Kidney tubule cell (primary cell): ENCODE data around the gene TNFAIP6.
"Not testable (repeated sequence)": the region's sequence is repeated elsewhere in the genome, so short reads cannot be mapped to it uniquely, and the experiment has no call there.

Experiments used
- DNase-seq: peaks from one replicate; pipeline ENCODE4 v3.0.0-alpha.2; 2018; ENCODE audit warnings: low spot score

The TNFAIP6 gene

GRCh38 chr2:151357359-151357758 lies at the start of gene TNFAIP6:
Gene TNFAIP6, plus strand, starts transcription at chr2:151357592. Its CDS starts 75 bp downstream, at chr2:151357667.
- peak; percentile 69 for DNase-seq

GRCh38 chr2:151310313-151310712 lies 47.1 kb upstream of the TNFAIP6 start:
- not testable (repeated sequence) for DNase-seq

DNA sequence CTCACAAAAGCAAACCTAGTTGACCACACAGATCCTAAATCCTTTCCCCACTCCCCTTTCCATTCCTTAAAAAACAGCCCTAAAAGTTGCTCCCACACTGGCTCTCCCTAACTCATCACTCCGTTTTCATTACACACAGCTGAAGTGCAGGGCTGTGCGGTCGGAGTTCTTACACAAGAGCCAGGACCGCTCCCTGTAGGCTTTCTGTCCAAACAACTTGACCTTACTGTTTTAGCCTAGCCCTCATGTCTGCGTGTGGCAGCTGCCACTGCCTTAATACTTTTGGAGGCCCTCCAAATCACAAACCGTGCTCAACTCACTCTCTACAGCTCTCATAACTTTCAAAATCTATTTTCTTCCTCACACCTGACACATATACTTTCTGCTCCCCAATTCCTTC lies 45.0 kb upstream of the TNFAIP6 start:
- not testable (repeated sequence) for DNase-seq

- no peak for DNase-seq
These were observed 42.0 kb upstream of the TNFAIP6 start for GRCh38 chr2:151315381-151315903.

DNA sequence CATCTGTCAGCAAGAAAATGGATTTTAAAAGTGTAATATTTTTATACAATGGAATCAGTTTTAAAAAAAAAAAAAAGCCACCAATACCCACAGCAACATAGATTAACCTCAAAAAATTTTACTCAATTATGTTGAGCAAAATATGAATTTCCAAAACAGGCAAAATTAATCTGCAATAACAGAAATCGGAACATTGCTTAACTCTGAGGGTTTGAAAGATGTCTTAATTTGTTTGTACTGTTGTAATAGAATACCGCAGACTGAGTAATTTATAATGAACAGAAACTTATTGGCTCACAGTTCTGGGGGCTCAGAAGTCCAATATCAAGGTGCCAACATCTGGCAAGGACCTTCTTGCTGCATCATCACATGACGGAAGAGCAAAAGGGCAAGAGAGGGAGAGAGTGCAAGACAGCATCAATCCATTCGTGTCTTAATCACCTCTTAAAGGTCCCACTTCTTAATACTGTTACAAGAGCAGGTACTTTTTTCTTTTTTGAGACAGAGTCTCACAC lies 31.8 kb upstream of the TNFAIP6 start:
- no peak for DNase-seq

DNA sequence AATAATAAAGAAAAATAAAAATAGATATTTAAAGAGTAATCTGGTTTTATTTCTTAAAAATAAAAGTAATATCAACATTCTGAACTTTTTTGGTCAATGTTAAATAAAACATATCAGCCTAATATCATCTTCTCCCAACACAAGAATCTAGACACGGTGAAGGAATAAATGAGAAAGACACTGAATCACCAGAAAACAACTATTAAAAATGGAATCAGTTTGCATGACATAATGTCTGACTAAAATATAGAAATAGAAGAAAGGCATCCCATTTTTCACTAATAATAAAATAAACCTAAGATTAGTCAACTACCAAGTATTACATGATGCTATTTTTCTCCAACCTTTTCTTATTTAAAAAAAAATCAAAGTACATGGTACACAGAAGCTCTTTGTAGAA lies 30.8 kb upstream of the TNFAIP6 start:
- no peak for DNase-seq

GRCh38 chr2:151329998-151330397 lies 27.4 kb upstream of the TNFAIP6 start:
- no peak for DNase-seq

DNA sequence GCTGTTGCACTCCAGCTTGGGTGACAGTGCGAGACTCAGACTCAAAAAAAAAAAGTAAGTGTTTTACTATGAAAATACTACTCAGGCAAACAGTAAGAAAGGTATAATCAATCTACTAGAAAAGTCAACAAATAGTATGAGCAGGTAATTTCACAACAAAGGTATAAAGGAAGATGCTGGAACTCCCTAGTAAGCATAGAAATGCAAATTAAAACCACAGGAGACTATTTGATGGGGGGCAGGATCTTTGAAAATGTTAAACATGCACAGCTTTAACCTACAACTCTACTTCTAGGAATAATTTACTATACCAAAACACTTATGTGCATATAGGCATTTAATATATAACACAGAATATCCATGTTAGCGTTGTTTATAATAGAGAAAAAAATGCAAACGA lies 24.3 kb upstream of the TNFAIP6 start:
- DNase-seq: no peak

- DNase-seq: peak; percentile 21
These were observed 23.1 kb upstream of the TNFAIP6 start for GRCh38 chr2:151334082-151334815.

- no peak for DNase-seq
These were observed 20.5 kb upstream of the TNFAIP6 start for GRCh38 chr2:151336863-151337371.

- no peak for DNase-seq
These were observed 19.7 kb upstream of the TNFAIP6 start for GRCh38 chr2:151337643-151338042.

DNA sequence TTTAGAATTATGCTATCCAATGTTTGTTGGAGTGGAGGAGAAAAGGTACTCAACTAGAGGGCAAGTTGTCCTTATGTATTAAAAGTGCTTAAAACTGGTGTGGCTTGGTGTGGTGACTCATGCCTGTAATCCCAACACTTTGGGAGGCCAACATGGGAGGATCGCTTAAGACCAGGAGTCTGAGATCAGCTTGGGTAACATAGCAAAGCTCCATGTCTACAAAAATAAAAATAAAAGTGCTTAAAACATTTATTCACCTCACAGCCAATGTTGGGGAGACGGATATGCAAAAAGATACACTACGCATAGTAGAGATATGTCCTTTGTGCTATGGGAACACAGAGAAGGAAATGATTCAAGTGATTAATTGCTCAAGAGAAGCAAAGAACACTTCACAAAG lies 19.3 kb upstream of the TNFAIP6 start:
- DNase-seq: no peak

- DNase-seq: no peak
These were observed 14.3 kb upstream of the TNFAIP6 start for GRCh38 chr2:151343073-151343472.

DNA sequence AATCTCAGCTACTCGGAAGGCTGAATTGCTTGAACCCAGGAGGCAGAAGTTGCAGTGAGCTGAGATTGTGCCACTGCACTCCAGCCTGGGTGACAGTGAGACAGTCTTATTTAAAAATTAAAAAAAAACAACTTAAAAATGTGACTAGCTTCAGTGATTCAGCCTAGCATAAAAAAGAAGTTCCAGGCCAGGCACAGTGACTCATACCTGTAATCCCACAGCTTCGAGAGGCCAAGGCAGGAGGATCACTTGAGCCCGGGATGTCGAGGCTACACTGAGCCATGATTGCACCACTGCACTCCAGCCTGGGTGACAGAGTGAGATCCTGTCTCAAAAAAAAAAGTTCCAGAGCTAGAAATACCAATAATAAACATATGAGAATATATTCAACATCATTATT lies 13.2 kb upstream of the TNFAIP6 start:
- peak; percentile 38 for DNase-seq

DNA sequence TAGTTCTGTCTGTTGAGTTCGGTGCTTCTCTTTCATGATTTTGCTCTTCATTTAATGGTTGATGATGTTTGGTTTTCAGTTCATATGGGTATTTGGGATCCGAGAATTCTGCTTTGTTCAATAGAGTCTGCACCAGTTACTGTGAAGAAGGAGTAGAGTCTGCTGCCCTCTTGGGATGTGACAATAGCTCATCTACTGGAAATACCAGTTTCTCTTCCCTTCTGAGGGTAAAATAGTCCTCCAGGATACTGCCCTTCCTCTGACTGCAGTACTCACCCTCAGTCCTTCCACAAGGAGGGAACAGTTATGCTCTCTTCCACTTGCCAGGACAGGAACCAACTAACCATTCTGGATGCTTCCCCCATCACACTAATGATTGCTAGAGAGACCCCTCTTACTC lies 12.5 kb upstream of the TNFAIP6 start:
- no peak for DNase-seq

DNA sequence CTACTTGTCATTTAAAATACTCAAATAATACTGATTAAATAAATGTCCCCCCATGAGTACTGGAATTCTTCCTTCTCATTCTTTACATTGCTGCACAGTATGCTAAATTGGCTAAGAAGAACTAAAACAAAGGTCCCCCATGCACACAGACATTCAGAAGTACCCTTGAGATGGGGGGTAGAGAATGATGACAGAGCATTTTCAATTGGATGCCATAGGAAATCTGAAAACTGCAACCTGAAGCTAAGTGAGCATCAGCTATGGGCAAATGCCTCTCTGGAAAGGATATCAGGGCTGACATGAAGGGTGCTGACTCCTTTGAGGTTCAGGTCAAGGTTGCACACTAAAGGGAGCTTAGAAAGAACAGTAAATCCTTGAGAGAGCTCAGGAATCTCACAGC lies 10.1 kb upstream of the TNFAIP6 start:
- DNase-seq: no peak

GRCh38 chr2:151347906-151348305 lies 9.5 kb upstream of the TNFAIP6 start:
- DNase-seq: no peak

- no peak for DNase-seq
These were observed 6.7 kb upstream of the TNFAIP6 start for GRCh38 chr2:151350579-151351195.

DNA sequence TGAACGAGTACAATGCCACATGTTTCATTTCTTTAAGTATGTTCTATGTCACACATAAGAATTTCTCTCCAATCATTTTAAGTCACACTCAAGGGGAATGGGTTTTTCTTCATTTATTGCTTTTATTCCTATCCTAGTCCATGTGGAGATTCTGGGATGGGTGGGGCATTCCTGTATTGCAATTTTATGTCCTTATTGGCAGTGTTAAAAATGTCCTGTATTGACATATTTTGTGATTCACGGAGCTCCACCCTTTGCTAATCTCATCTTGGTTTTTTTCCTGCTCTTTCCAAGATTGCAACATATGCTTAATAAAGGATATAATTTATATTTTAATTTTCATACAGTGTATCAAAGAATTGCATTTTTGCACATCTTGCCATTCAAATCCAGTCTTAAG lies 3.4 kb upstream of the TNFAIP6 start:
- no peak for DNase-seq

DNA sequence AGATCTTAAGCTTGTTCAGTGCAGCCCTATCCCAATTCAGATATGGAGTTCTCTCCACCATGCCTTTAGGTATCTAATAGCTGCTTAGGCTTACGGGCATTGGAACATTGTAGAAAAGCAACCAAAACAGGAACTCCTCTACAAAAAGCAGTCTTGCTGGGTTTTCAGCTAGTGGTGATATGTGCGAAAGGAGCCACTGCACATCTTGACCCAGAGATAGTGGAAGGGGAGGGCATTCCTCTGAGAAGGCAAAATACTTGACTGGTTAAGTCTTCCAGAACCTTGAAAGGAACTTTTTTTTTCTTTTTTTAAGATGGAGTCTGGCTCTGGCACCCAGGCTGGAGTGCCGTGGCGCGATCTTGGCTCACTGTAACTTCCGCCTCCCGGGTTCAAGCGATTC lies 2.6 kb upstream of the TNFAIP6 start:
- no peak for DNase-seq

- DNase-seq: no peak
These were observed 976 bp downstream of the TNFAIP6 start for GRCh38 chr2:151358166-151358970.

DNA sequence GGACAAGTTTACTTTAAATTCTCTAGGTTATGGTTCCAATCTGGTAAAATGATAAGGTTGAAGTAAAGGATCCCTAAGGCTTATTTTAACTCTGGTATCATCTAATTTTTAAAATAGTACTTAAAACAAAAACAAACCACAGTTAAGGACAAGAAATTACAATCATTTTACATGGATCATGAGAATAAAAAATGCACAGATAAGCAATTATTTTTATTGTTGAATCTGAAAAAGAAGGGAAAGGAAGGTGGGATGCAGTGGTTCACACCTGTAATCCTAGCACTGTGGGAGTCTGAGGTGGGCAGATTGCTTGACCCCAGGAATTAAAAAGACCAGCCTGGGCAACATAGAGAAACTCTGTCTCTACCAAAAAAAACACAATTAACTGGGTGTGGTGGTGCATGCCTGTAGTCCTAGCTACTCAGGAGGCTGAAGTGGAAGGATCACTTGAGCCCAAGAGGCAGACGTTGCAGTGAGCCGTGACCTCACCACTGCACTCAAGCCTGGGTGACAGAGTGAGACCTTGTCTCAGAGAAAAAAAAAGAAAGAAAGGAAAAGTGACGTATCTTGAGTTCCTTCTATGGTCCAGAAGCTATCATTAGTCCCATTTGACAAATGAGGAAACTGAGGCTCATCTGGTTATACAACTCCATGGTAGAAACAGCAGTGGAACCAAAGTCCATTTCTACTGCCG lies 2.5 kb downstream of the TNFAIP6 start:
- no peak for DNase-seq
